Endodermal cell (in vitro differentiated cells): ENCODE data around the gene AFMID. TPM values are rescaled to one million over a fixed set of nuclear protein-coding genes. Genes with fewer than 3 reads are reported as not detected.

Experiments used
- DNase-seq: peaks from one replicate; pipeline ENCODE4 v3.0.0-alpha.2; 2017
- H3K27ac ChIP-seq: 2 replicates; pipeline ENCODE4 v1.5.1; 2013; ENCODE audit warnings: mild to moderate bottlenecking, low read depth, low read length, moderate library complexity
- H3K27me3 ChIP-seq: 2 replicates; pipeline ENCODE4 v1.6.1; 2013; ENCODE audit warnings: mild to moderate bottlenecking, low read length, moderate library complexity; ENCODE audit not compliant: insufficient read depth, control insufficient read depth, poor library complexity, severe bottlenecking
- H3K36me3 ChIP-seq: 2 replicates; pipeline ENCODE4 v1.7.0; 2013; ENCODE audit warnings: mild to moderate bottlenecking, low read length, moderate library complexity; ENCODE audit not compliant: control insufficient read depth, insufficient read depth
- H3K4me1 ChIP-seq: one replicate; pipeline ENCODE4 v1.7.0; 2013; ENCODE audit warnings: low read length; ENCODE audit not compliant: control insufficient read depth, insufficient read depth
- H3K4me3 ChIP-seq: 2 replicates; pipeline ENCODE4 v1.5.1; 2013; ENCODE audit warnings: mild to moderate bottlenecking, low read length, moderate library complexity
- H3K9ac ChIP-seq: 2 replicates; pipeline ENCODE4 v1.6.1; 2013; ENCODE audit warnings: mild to moderate bottlenecking, low read length, moderate library complexity; ENCODE audit not compliant: poor library complexity, severe bottlenecking; ENCODE audit errors: extremely low read depth
- H3K9me3 ChIP-seq: 2 replicates; pipeline ENCODE4 v1.6.1; 2013; ENCODE audit warnings: mild to moderate bottlenecking, low read length, moderate library complexity; ENCODE audit not compliant: control insufficient read depth
- H3K27ac Mint-ChIP-seq: 2 replicates; pipeline ENCODE4 v1.8.0; 2020; ENCODE audit warnings: mixed read lengths
- H3K27me3 Mint-ChIP-seq: 2 replicates; pipeline ENCODE4 v1.8.0; 2021; ENCODE audit warnings: mild to moderate bottlenecking, mixed read lengths; ENCODE audit not compliant: insufficient read depth
- H3K36me3 Mint-ChIP-seq: 2 replicates; pipeline ENCODE4 v1.8.0; 2020; ENCODE audit warnings: low read depth, mixed read lengths
- H3K4me1 Mint-ChIP-seq: 2 replicates; pipeline ENCODE4 v1.8.0; 2020; ENCODE audit warnings: mixed read lengths
- H3K4me3 Mint-ChIP-seq: 2 replicates; pipeline ENCODE4 v1.8.0; 2020; ENCODE audit warnings: mild to moderate bottlenecking, moderate library complexity, mixed read lengths
- H3K9me3 Mint-ChIP-seq: 2 replicates; pipeline ENCODE4 v1.8.0; 2020; ENCODE audit warnings: mild to moderate bottlenecking, mixed read lengths
- CTCF ChIP-seq: fragments of 200-600 bp; sonication (generic); conservative IDR thresholded peaks from 2 replicates; pipeline ENCODE4 v1.5.0; 2021; ENCODE audit warnings: antibody characterized with exemption, mild to moderate bottlenecking
- WGBS, 2 experiments: methylation state at CpG; one replicate each; pipeline versions ENCODE4 v1.1.5 to v1.1.7; 2013; ENCODE audit warnings: missing lambda C conversion rate in 2 of 2, mixed read lengths in 1 of 2; ENCODE audit not compliant: insufficient coverage in 1 of 2, insufficient read length in 1 of 2; 5-methylcytosine and 5-hydroxymethylcytosine counted together
- total RNA-seq, 2 donors: library from RNA; stranded (reverse); fragmentation: NEBNext Ultra II Directional in 1 of 2; extraction: Animal tissue kit (Norgen Biotek cat#: 25700) in 1 of 2; gene quantifications; 2 replicates in 1 of 2; 3 replicates in 1 of 2; pipeline ENCODE4 v1.2.1, GENCODE V29; 2021

Gene AFMID
- total RNA-seq, 2 donors from 2014 or later: 46.5 to 52.4 TPM

DNA sequence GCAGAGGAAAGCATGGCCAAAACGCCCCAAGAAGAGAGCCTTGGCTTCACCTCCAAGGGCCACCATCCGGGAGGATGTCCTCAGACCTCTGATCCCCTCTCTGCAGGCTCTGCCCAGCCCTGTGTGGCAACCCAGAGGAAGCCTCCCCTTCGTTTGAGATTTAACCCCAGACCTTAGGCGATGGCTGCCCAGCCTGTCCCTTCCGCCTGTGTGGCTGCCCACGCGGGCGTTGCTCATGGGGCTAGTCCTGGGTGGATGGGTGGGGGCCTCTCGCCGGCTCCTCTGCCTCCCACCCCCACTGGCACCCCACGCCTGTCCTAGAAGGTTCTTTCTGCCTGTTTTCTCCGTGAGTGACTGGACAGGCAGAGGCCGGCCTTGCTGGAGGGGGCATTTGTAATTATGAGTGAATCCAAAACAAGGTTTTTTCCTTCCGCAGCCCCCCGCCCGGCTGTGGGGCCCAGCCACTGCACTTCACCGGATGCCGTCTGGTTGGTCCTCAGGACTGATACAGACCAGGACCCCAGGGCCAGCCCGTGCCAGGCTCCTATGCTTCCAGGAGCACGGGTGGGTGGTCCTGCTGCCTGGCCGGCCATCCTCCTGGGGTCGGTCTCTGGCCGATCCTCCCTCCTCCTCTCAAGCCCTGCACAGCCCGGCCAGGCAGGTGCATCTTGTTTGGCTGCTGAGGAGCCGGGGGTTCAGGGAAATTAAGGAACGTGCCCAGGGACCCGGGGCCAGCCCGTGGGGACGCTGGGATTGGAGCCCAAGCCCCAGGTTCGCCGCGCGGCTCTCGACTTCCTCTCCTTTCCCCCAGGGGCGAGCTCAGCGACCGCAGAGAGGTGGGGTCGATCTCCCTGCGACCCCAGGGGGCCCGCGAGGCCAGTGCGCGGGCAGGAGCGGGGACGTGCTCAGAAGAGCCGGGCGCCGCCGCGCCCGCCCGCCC, 44.1 kb downstream of the AFMID start, which contains the start of gene TMEM235:
TSS of gene TMEM235 (plus strand) at position 636 of the 940 bp plus-strand sequence. CDS start 393 bp downstream, outside the sequence.
- H3K4me1 Mint-ChIP-seq: peaks cover 2% of the 10 kb centered on the region
- DNase-seq: peak; percentile 53
- H3K27ac Mint-ChIP-seq: no peak within 1 kb of the TSS
- Histone ChIP-seq H3K4me3 (peak within 1 kb of the TSS; percentile 53), H3K36me3 (no peaks in the 10 kb centered on the region), H3K27ac (no peak within 1 kb of the TSS), H3K4me1 (no peaks in the 10 kb centered on the region), H3K9ac (no peak within 1 kb of the TSS), H3K27me3 (peaks cover 28% of the 10 kb centered on the region), H3K9me3 (no peaks in the 10 kb centered on the region)
- H3K9me3 Mint-ChIP-seq: no peaks in the 10 kb centered on the region
- H3K36me3 Mint-ChIP-seq: no peaks in the 10 kb centered on the region
- H3K27me3 Mint-ChIP-seq: peaks cover 45% of the 10 kb centered on the region
- 36 to 78% methylated on average over 6 to 50 of the region's 52 CpGs for WGBS, 2 experiments
- TF ChIP-seq CTCF: no peak
- H3K4me3 Mint-ChIP-seq: peak within 1 kb of the TSS; percentile 54

DNA sequence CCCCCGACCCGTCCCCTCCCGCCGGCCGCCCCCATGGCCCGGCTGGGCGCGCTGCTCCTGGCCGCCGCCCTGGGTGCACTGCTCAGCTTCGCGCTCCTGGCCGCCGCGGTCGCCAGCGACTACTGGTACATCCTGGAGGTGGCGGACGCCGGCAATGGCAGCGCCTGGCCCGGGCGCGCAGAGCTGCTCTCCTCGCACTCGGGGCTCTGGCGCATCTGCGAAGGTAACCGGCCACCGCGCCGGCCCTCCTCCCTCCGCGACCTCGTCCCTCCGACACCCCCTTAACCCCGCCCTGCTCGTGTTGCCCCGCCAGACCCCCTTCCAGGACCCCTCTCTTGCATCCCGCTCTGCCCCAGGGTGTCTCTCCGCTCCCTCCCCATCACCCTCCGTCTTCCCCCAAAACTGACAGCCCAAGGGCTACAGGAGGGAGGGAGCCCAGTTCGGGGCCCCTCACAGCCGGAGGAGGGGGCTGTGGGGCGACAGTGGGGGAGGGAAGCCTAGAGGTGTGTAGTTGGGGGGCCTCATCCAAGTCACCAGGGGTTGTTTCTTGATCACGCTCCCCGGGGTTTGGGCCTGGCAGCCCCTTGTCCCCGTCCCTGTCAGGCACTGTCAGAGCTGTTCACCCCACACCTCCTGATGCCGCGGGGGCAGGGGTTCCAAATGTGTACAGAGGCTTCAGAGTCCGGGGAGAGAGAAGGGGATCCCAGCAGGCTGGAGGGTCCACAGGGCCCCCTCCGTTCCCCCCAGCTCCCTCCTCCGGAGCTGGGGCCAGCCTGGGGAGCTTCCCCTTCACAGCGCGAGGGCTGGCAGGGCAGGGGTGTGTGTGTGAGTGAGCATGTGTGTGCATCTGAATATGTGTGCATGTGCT, 45.1 kb downstream of the AFMID start:
- no peak overlapping the region for H3K27ac ChIP-seq
- 18% methylated on average over 25 to 54 of the region's 55 CpGs for WGBS, 2 experiments
- no peak overlapping the region for H3K27ac Mint-ChIP-seq
- peaks cover 45% of the 10 kb centered on the region for H3K27me3 Mint-ChIP-seq
- peak; percentile 90 for DNase-seq
- no peak for TF ChIP-seq CTCF
- peaks cover 2% of the 10 kb centered on the region for H3K4me1 Mint-ChIP-seq
- no peaks in the 10 kb centered on the region for H3K4me1 ChIP-seq
- H3K9me3 Mint-ChIP-seq: no peaks in the 10 kb centered on the region
- H3K9ac ChIP-seq: no peak overlapping the region
- H3K36me3 ChIP-seq: no peaks in the 10 kb centered on the region
- no peaks in the 10 kb centered on the region for H3K36me3 Mint-ChIP-seq
- no peaks in the 10 kb centered on the region for H3K9me3 ChIP-seq
- H3K4me3 ChIP-seq: no peak overlapping the region
- peak overlapping the region; percentile 54 for H3K4me3 Mint-ChIP-seq
- peaks cover 28% of the 10 kb centered on the region for H3K27me3 ChIP-seq

DNA sequence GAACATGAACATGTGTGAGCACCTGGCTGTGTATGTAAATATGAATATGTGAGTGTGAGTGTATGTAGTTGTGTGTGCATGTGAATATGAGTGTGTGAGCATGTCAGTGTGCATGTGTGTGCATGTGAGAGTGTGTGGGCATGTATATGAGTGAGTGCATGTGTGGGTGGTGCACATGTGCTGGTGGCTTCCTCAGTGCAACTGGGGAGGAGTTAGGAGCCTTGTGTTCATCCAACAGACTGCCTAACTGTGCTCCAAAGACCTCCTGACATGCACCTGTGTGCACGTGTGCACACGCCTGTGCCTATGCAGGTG, 45.7 kb downstream of the AFMID start:
- Histone ChIP-seq H3K4me3 (no peak overlapping the region), H3K4me1 (no peaks in the 10 kb centered on the region), H3K27ac (no peak overlapping the region), H3K9ac (no peak overlapping the region), H3K9me3 (no peaks in the 10 kb centered on the region), H3K36me3 (no peaks in the 10 kb centered on the region), H3K27me3 (peaks cover 28% of the 10 kb centered on the region)
- Mint-ChIP-seq H3K36me3 (no peaks in the 10 kb centered on the region), H3K9me3 (no peaks in the 10 kb centered on the region), H3K27me3 (peaks cover 45% of the 10 kb centered on the region), H3K4me1 (peaks cover 2% of the 10 kb centered on the region), H3K27ac (no peak overlapping the region), H3K4me3 (peak overlapping the region; percentile 54)
- no peak for TF ChIP-seq CTCF
- 93 to 96% methylated on average over 2 of the region's 2 CpGs for WGBS, 2 experiments
- no peak for DNase-seq
